HCT116 (cell line): Measurements from ENCODE around the gene SH3PXD2A. TPM values are rescaled to one million over a fixed set of nuclear protein-coding genes. Genes with fewer than 3 reads are reported as not detected.

Source experiments
- ATAC-seq: fragments of 200-7000 bp; cut with Tn5 transposase; 2 replicates; pipeline ENCODE4 v1.9.1; 2020; ENCODE audit warnings: mild to moderate bottlenecking, moderate library complexity
- BruUV-seq: library from RNA; stranded (reverse); fragments of 400-500 nt; replicated peaks from 2 replicates; lab custom pipeline; 2021; lab: Mats Ljungman, UMichigan
- CTCF ChIA-PET: fragments of 300-600 bp; sonication (Branson Sonifier 250); formaldehyde crosslinking; loops from one replicate; lab custom pipeline; 2021; ENCODE audit warnings: antibody characterized with exemption; lab: Charles Lee
- POLR2A ChIA-PET: fragments of 300-600, 350-600 bp; sonication (Branson Sonifier 250); formaldehyde crosslinking; loops from one replicate; lab custom pipeline; 2021; ENCODE audit warnings: antibody characterized with exemption; lab: Charles Lee
- RAD21 ChIA-PET, 2 experiments: fragments of 300-600 bp; sonication (Branson Sonifier 250); formaldehyde crosslinking; loops; one replicate each; lab custom pipeline; 2023; ENCODE audit warnings: low total read pairs in 2 of 2; ENCODE audit not compliant: uncharacterized antibody in 2 of 2, unreplicated experiment in 2 of 2, low non-redundant PET in 1 of 2; lab: Charles Lee
- DNase-seq: peaks from one replicate; pipeline ENCODE4 v3.0.0-alpha.2; 2010; ENCODE audit warnings: low read depth, low spot score
- H2AFZ ChIP-seq: fragments of 200-600 bp; shearing (Covaris generic), sonication (generic); 2 replicates; pipeline ENCODE4 v1.6.1; 2017; ENCODE audit warnings: low read depth, mixed run types, mixed read lengths, antibody characterized with exemption, low read length; ENCODE audit not compliant: poor library complexity, severe bottlenecking
- H3K27ac ChIP-seq: 2 replicates; pipeline ENCODE4 v1.5.1; 2012; ENCODE audit warnings: low read depth, low read length
- H3K27me3 ChIP-seq: fragments of 200-600 bp; sonication (generic); 2 replicates; pipeline ENCODE4 v1.6.1; 2016; ENCODE audit warnings: mixed run types, low read length, mixed read lengths; ENCODE audit not compliant: insufficient read depth
- H3K36me3 ChIP-seq, 2 experiments: fragments of 200-500 bp in 1 of 2; fragments of 200-600 bp in 1 of 2; sonication (Bioruptor generic) in 1 of 2; sonication (generic) in 1 of 2; 2 replicates each; pipeline versions ENCODE4 v1.5.1 to v1.6.1; 2014 to 2016; ENCODE audit warnings: low read length in 2 of 2, inconsistent platforms in 1 of 2, mixed read lengths in 1 of 2, mixed run types in 1 of 2; ENCODE audit not compliant: insufficient read depth in 2 of 2, control insufficient read depth in 1 of 2
- H3K4me1 ChIP-seq, 2 experiments: fragments of 200-600 bp in 1 of 2; sonication (generic) in 1 of 2; 2 replicates each; pipeline versions ENCODE4 v1.5.1 to v1.6.1; 2012 to 2017; ENCODE audit warnings: low read length in 2 of 2, inconsistent platforms in 1 of 2, mild to moderate bottlenecking in 1 of 2, mixed read lengths in 1 of 2, mixed run types in 1 of 2, moderate library complexity in 1 of 2; ENCODE audit not compliant: insufficient read depth in 2 of 2, control insufficient read depth in 1 of 2
- H3K4me2 ChIP-seq: fragments of 200-600 bp; sonication (generic); 2 replicates; pipeline ENCODE4 v1.6.1; 2017; ENCODE audit warnings: mixed run types, low read length, mixed read lengths
- H3K4me3 ChIP-seq, 2 experiments: fragments of 200-600 bp in 1 of 2; sonication (generic) in 1 of 2; replicated peaks in 1 of 2; 2 replicates each; pipeline ENCODE4 v1.5.1; 2011 to 2016; ENCODE audit warnings: low read length in 2 of 2, control low read depth in 1 of 2, low read depth in 1 of 2, mild to moderate bottlenecking in 1 of 2, mixed read lengths in 1 of 2, mixed run types in 1 of 2
- H3K79me2 ChIP-seq: fragments of 200-600 bp; sonication (generic); 2 replicates; pipeline ENCODE4 v1.6.1; 2017; ENCODE audit warnings: mild to moderate bottlenecking, mixed run types, low read length, moderate library complexity, mixed read lengths; ENCODE audit not compliant: insufficient read depth
- H3K9ac ChIP-seq: fragments of 200-600 bp; sonication (generic); 2 replicates; pipeline ENCODE4 v1.6.1; 2016; ENCODE audit warnings: low read length, mixed read lengths
- H3K9me2 ChIP-seq: fragments of 200-600 bp; sonication (generic), shearing (Covaris generic); 2 replicates; pipeline ENCODE4 v1.6.1; 2017; ENCODE audit warnings: mixed run types, mild to moderate bottlenecking, moderate library complexity; ENCODE audit not compliant: insufficient read depth
- H3K9me3 ChIP-seq, 2 experiments: fragments of 200-500 bp in 1 of 2; fragments of 200-600 bp in 1 of 2; sonication (Bioruptor generic) in 1 of 2; sonication (generic) in 1 of 2; 2 replicates each; pipeline ENCODE4 v1.6.1; 2014 to 2017; ENCODE audit warnings: low read length in 2 of 2, mixed read lengths in 2 of 2, inconsistent platforms in 1 of 2, low read depth in 1 of 2, mild to moderate bottlenecking in 1 of 2, mixed run types in 1 of 2, moderate library complexity in 1 of 2; ENCODE audit not compliant: control insufficient read depth in 1 of 2, insufficient read depth in 1 of 2
- H4K20me1 ChIP-seq: fragments of 200-600 bp; sonication (generic), shearing (Covaris generic); 2 replicates; pipeline ENCODE4 v1.6.1; 2017; ENCODE audit warnings: mixed run types, mild to moderate bottlenecking, moderate library complexity; ENCODE audit not compliant: insufficient read depth
- CBX3 ChIP-seq: IDR thresholded peaks from 2 replicates; pipeline ENCODE4 v1.6.1; 2012; ENCODE audit warnings: low read depth
- CEBPB ChIP-seq: IDR thresholded peaks from 2 replicates; pipeline ENCODE4 v1.6.1; 2012; ENCODE audit warnings: low read depth
- CTCF ChIP-seq, 3 experiments: fragments of 200-600 bp in 1 of 3; sonication (generic) in 1 of 3; IDR thresholded peaks in 2 of 3; conservative IDR thresholded peaks in 1 of 3; 2 replicates each; pipeline ENCODE4 v1.5.1; 2012 to 2017; ENCODE audit warnings: low read depth in 2 of 3, low read length in 2 of 3, antibody characterized with exemption in 1 of 3, borderline replicate concordance in 1 of 3, control low read depth in 1 of 3, mild to moderate bottlenecking in 1 of 3, mixed read lengths in 1 of 3, mixed run types in 1 of 3, moderate library complexity in 1 of 3; ENCODE audit not compliant: insufficient read depth in 1 of 3
- ELF1 ChIP-seq: IDR thresholded peaks from 2 replicates; pipeline ENCODE4 v1.6.1; 2012; ENCODE audit warnings: low read depth, borderline replicate concordance
- EZH2 ChIP-seq: fragments of 200-600 bp; sonication (generic); IDR thresholded peaks from 2 replicates; pipeline ENCODE4 v1.6.1; 2017; ENCODE audit warnings: antibody characterized with exemption, mixed run types
- EZH2phosphoT487 ChIP-seq: fragments of 200-600 bp; IDR thresholded peaks from 2 replicates; pipeline ENCODE4 v1.6.1; 2018; ENCODE audit warnings: antibody characterized with exemption, borderline replicate concordance
- FOSL1 ChIP-seq: IDR thresholded peaks from 2 replicates; pipeline ENCODE4 v1.6.1; 2012; ENCODE audit warnings: low read depth
- JUND ChIP-seq: IDR thresholded peaks from 2 replicates; pipeline ENCODE4 v1.6.1; 2012
- MAX ChIP-seq: IDR thresholded peaks from 2 replicates; pipeline ENCODE4 v1.6.1; 2012
- POLR2A ChIP-seq: IDR thresholded peaks from 2 replicates; pipeline ENCODE4 v1.7.0; 2011; ENCODE audit warnings: borderline replicate concordance; ENCODE audit not compliant: insufficient read depth, insufficient read length; ENCODE audit errors: extremely low read depth
- POLR2AphosphoS5 ChIP-seq: IDR thresholded peaks from 2 replicates; pipeline ENCODE4 v1.6.1; 2011; ENCODE audit warnings: mild to moderate bottlenecking, low read depth, low read length, moderate library complexity
- SIN3A ChIP-seq: IDR thresholded peaks from 2 replicates; pipeline ENCODE4 v1.6.1; 2012; ENCODE audit warnings: low read depth
- SP1 ChIP-seq: IDR thresholded peaks from 2 replicates; pipeline ENCODE4 v1.6.1; 2012; ENCODE audit warnings: low read depth
- SRF ChIP-seq: IDR thresholded peaks from 2 replicates; pipeline ENCODE4 v1.6.1; 2012; ENCODE audit warnings: low read depth
- TCF7L2 ChIP-seq: IDR thresholded peaks from 2 replicates; pipeline ENCODE4 v1.7.0; 2011; ENCODE audit warnings: borderline replicate concordance, inconsistent platforms; ENCODE audit not compliant: insufficient read depth, insufficient read length; ENCODE audit errors: extremely low read depth
- YY1 ChIP-seq: IDR thresholded peaks from 2 replicates; pipeline ENCODE4 v1.6.1; 2011; ENCODE audit warnings: low read length, low read depth, moderate library complexity, mild to moderate bottlenecking; ENCODE audit not compliant: insufficient replicate concordance; ENCODE audit errors: extremely low read depth
- ZBTB33 ChIP-seq: IDR thresholded peaks from 2 replicates; pipeline ENCODE4 v1.6.1; 2011; ENCODE audit warnings: mild to moderate bottlenecking, low read length, moderate library complexity; ENCODE audit not compliant: insufficient replicate concordance; ENCODE audit errors: extremely low read depth
- ZFX ChIP-seq: fragments of 450-650 bp; IDR thresholded peaks from 2 replicates; pipeline ENCODE4 v1.6.1; 2017
- ZNF274 ChIP-seq: fragments of 200-500 bp; sonication (Bioruptor generic); IDR thresholded peaks from 2 replicates; pipeline ENCODE4 v1.6.1; 2014; ENCODE audit warnings: mild to moderate bottlenecking, low read depth, low read length, inconsistent platforms
- intact Hi-C: fragments of 100-400 bp; cut with micrococcal nuclease; formaldehyde crosslinking; loops from 2 replicates; pipeline ENCODE4 v1.10.0; 2022
- total RNA-seq: library from RNA; stranded (reverse); gene quantifications from one replicate; pipeline ENCODE4 v1.2.1, GENCODE V29; 2021; ENCODE audit not compliant: unreplicated experiment

The SH3PXD2A gene
- total RNA-seq, 1 experiment from 2014 or later: 8.7 TPM

GRCh38 chr10:103803941-103804340 lies 51.4 kb downstream of the SH3PXD2A start:
- DNase-seq: no peak
- ChIA-PET RAD21 (no interaction called here), CTCF (interaction anchor here (1.1 kb wide), 1 partner anchor 91 kb away, joined by 3 read pairs; no protein-coding TSS in a partner anchor), POLR2A (no interaction called here)
- Histone ChIP-seq H3K4me2 (no peak overlapping the region), H3K4me3 (no peak overlapping the region), H3K79me2 (no peaks in the 10 kb centered on the region), H3K9ac (no peak overlapping the region), H3K36me3 (no peaks in the 10 kb centered on the region), H3K4me1 (no peaks in the 10 kb centered on the region), H3K9me3 (no peaks in the 10 kb centered on the region), H4K20me1 (no peaks in the 10 kb centered on the region), H2AFZ (no peak overlapping the region), H3K27me3 (no peaks in the 10 kb centered on the region), H3K27ac (no peak overlapping the region), H3K9me2 (no peaks in the 10 kb centered on the region)
- TF ChIP-seq CTCF (IDR thresholded peaks at IDR 0.05 in 2 of 3, conservative IDR thresholded peaks at IDR 0.05 in 1 of 3; ENCODE audit: borderline replicate concordance in 1 of 3, insufficient read depth in 1 of 3, low read depth in 2 of 3, low read length in 2 of 3): no peak
- TF ChIP-seq CBX3: no peak
- TF ChIP-seq ELF1: no peak
- TF ChIP-seq SRF: no peak
- TF ChIP-seq EZH2phosphoT487: no peak
- TF ChIP-seq ZBTB33: no peak
- TF ChIP-seq SP1: no peak
- no peak for TF ChIP-seq EZH2
- TF ChIP-seq ZFX: no peak
- no peak for TF ChIP-seq POLR2AphosphoS5
- no peak for TF ChIP-seq MAX
- TF ChIP-seq POLR2A: no peak
- TF ChIP-seq TCF7L2: no peak
- TF ChIP-seq ZNF274: no peak
- TF ChIP-seq FOSL1: no peak
- no peak for TF ChIP-seq SIN3A
- no peak for TF ChIP-seq CEBPB
- TF ChIP-seq YY1: no peak
- TF ChIP-seq JUND: no peak
- no TSS peak for BruUV-seq
- intact Hi-C loops: no loop called here
- no peak for ATAC-seq
